ENCODE results near the gene SLC22A5. TPM values are rescaled to one million over a fixed set of nuclear protein-coding genes. Genes with fewer than 3 reads are reported as not detected.

SLC22A5 gene
- total RNA-seq, 2 experiments from 2014 or later: 2.8 to 3.6 TPM

DNA sequence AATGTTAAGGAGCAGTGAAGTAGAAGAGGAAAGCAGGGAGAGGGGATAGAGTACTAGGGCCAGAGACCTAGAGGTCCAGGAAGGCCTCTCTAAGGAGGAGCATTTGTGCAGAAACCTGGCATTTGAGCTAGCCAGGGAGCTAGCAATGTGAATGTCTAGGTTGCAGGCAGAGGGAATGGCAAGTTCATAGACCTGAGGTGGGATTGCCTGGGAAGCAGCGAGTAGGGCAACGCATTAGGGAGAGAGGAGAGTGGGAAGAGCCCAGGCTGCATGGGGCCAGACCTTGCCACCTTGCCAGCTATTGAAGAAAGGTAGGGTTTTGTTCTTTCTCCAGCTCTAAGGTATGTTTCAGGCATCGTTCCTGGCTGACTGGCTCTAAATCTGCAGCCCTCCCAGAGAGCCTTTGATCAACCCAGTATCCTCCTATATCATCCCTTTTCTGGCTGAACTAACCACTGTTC, 54.0 kb downstream of the SLC22A5 start:
- Mint-ChIP-seq H3K9me3 (no peaks in the 10 kb centered on the region), H3K4me3 (no peak overlapping the region), H3K27ac (peak overlapping the region; percentile 82), H3K36me3 (peaks cover 26% of the 10 kb centered on the region), H3K27me3 (no peaks in the 10 kb centered on the region), H3K4me1 (ENCODE audit: low read depth) (peaks cover 95% of the 10 kb centered on the region)
- DNase-seq: no peak
- CTCF ChIA-PET: interaction anchor here (1.0 to 5.0 kb wide), 6 partner anchors 13 to 78 kb away, joined by 3 to 33 read pairs (median 4); partner anchors contain the start of gene IRF1
- POLR2A ChIA-PET: interaction anchor here (1.4 to 11.3 kb wide), 6 partner anchors 14 to 73 kb away, joined by 4 to 361 read pairs (median 60); partner anchors contain the start of gene IRF1
- intact Hi-C loops (cut with micrococcal nuclease): loop anchor here (10.0 kb wide), 2 partner anchors 789 to 889 kb away; partner anchors contain the start of gene RAPGEF6

DNA sequence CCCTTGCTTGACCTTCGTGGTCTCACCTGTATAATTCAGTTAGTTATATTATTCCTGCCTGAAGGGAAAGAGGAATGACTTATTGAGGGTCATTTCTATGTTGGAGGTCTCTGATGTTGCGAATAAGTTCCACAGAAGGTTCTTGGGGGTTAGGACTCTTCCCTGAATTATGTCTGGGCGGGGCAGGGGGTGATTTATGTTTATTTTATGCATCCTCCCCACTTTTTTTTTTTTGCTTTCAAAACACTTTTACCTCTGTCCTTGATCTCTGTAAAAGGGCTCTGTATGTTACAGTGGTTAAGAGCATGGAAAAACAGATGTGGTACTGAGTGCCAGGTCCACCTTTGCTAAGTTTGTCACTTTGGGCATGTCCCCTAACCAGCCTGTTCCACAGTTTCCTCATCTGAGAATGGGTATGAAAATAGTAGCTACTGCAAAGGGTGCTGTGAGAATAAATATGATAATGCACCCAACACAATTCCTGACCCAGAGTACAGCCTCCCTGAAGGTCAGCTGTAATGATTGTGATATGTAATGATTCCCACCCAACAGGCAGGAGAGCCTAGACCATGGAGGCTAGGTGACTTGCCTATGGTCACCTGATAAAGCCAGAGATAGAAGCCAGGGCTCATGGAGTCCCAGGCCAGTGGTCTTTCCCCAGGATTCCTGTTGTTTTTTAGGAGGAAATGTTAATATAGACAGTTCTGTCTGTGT, 54.8 kb downstream of the SLC22A5 start:
- no peaks in the 10 kb centered on the region for H3K27me3 Mint-ChIP-seq
- POLR2A ChIA-PET: interaction anchor here (1.2 to 11.3 kb wide), 9 partner anchors 14 to 72 kb away, joined by 3 to 361 read pairs (median 49); partner anchors contain the start of gene IRF1
- no peak overlapping the region for H3K4me3 Mint-ChIP-seq
- intact Hi-C loops (cut with micrococcal nuclease): loop anchor here (2.0 to 10.0 kb wide), 3 partner anchors 326 to 890 kb away; partner anchors contain the start of gene RAPGEF6
- no peaks in the 10 kb centered on the region for H3K9me3 Mint-ChIP-seq
- CTCF ChIA-PET: interaction anchor here (3.1 to 5.1 kb wide), 5 partner anchors 14 to 77 kb away, joined by 14 to 53 read pairs (median 30); no protein-coding TSS in a partner anchor
- peaks cover 96% of the 10 kb centered on the region for H3K4me1 Mint-ChIP-seq (ENCODE audit: low read depth)
- DNase-seq: no peak
- H3K36me3 Mint-ChIP-seq: peaks cover 24% of the 10 kb centered on the region
- peak overlapping the region; percentile 73 for H3K27ac Mint-ChIP-seq

DNA sequence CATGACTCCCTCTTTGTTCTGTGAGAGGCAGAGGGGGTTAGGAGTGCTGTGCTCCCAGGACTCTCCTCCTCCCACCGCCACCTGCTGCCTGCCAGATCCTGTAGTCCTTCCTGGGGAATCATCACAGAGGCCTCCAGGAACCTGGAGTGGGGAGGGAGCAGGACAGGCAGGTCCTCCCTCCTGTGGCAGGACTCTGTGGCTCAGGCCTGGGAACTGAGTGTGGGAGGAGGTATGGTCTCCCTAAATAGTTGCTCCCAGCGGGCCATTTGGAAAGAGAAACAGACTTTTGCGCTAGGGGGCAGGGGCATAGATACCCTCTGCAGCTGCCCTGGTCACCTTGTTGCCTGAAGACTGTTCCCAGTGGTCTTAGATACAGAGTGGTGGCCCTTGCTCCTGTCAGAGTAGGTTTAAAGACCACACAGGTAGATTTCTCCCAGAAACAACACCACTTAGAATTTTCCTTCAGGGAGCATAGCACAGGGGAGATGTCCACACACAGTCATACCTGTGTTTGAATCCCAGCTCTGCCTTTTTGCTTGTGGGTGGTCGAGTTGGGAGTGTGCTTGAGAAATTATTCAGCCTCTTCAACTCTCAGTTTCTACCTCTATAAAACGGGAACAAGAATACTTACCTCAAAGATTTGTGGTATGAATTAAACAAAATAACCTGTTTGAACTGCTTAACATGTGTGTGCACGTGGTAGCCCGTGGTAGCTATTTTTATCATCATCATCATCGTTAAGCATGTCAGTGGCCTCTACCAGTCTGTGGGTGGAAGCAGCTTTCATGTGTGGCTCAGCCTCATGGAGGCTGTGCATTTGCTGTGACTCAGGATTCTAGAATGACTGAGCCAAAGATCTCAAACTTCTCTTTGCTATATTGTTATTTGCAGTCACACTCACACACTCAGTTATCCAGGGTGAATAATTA, 55.8 kb downstream of the SLC22A5 start:
- Mint-ChIP-seq H3K4me1 (ENCODE audit: low read depth) (peaks cover 96% of the 10 kb centered on the region), H3K36me3 (peaks cover 20% of the 10 kb centered on the region)
- intact Hi-C loops (cut with micrococcal nuclease): loop anchor here (1.0 to 10.0 kb wide), 10 partner anchors 10 to 890 kb away; partner anchors contain the start of genes IRF1 and RAPGEF6

DNA sequence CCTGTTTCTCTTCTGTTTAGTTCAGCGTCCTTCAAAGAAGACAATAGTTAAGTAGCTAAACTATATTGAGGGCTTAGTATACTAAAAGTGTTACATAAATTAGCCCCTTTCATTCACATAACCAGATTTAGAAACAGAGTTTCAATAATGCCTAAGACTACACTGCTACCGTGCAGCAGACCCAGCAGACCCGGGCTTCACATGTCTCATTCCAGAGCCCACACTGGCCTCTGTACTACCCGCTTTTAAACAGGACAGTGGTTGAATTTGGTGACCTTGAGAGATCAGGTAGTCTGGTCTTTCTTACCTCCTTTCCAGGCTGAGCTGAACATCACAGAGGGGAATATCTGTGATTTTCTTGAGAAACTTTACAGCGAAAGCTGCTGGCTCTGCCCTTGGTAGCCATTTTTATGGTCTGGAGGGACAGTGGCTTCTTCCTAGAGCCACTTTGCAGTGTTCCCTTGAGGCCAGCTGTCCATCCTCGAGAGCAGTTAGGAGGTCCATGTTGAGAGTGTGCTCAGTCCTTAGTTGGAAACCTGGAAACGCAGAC, 56.5 kb downstream of the SLC22A5 start:
- ChIA-PET POLR2A (interaction anchor here (1.0 to 11.3 kb wide), 16 partner anchors 9 to 132 kb away, joined by 3 to 361 read pairs (median 16); partner anchors contain the start of genes IRF1 and SLC22A4), CTCF (interaction anchor here (0.6 to 5.1 kb wide), 15 partner anchors 10 to 75 kb away, joined by 3 to 53 read pairs (median 21); partner anchors contain the start of gene IRF1)
- no peaks in the 10 kb centered on the region for H3K27me3 Mint-ChIP-seq
- peak overlapping the region; percentile 98 for H3K27ac Mint-ChIP-seq
- no peaks in the 10 kb centered on the region for H3K9me3 Mint-ChIP-seq
- peaks cover 18% of the 10 kb centered on the region for H3K36me3 Mint-ChIP-seq
- no peak for DNase-seq
- H3K4me1 Mint-ChIP-seq (ENCODE audit: low read depth): peaks cover 96% of the 10 kb centered on the region
- intact Hi-C loops (cut with micrococcal nuclease): loop anchor here (1.0 to 10.0 kb wide), 10 partner anchors 11 to 891 kb away; partner anchors contain the start of genes IRF1 and RAPGEF6
- peak overlapping the region; percentile 65 for H3K4me3 Mint-ChIP-seq

More for the DNA sequence above, 55.8 kb downstream of the SLC22A5 start:
- no peaks in the 10 kb centered on the region for H3K27me3 Mint-ChIP-seq
- H3K9me3 Mint-ChIP-seq: no peaks in the 10 kb centered on the region
- peak overlapping the region; percentile 98 for H3K27ac Mint-ChIP-seq
- peak; percentile 89 for DNase-seq
- ChIA-PET CTCF (interaction anchor here (0.9 to 5.1 kb wide), 13 partner anchors 9 to 76 kb away, joined by 3 to 53 read pairs (median 21); partner anchors contain the start of gene IRF1), POLR2A (interaction anchor here (1.1 to 11.3 kb wide), 14 partner anchors 9 to 71 kb away, joined by 3 to 361 read pairs (median 22); partner anchors contain the start of gene IRF1)
- peak overlapping the region; percentile 65 for H3K4me3 Mint-ChIP-seq

DNA sequence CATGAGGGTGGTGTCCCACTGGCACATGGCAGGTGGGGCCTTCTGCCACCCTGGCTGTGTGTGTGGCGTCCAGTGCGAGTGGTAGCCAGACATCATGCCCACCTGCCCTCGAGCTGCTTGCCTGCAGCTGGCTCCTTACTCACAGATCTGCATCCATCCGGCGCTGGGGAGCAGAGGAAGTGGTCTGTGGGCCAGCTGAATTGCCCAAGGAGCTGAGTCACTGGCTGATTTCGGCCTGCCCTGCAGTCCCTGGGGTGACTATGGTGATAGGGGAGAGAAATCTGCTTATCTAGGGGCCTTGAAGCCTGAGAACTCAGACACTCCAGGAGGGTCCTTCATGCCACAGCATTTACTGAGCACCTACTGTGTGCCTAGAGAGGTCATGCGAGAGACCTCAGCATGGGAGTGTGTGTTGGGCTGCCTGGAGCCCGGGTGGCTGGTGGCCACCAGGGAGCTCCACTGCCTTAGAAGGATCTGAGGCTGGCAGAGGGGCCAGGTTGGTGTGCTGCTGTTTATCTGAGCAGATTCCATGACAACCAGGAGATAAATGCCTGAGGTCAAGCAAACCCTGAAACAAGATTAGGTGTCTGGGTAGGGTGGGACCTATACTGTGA, 57.1 kb downstream of the SLC22A5 start:
- Mint-ChIP-seq H3K9me3 (no peaks in the 10 kb centered on the region), H3K27me3 (no peaks in the 10 kb centered on the region), H3K4me1 (ENCODE audit: low read depth) (peaks cover 96% of the 10 kb centered on the region), H3K36me3 (peaks cover 15% of the 10 kb centered on the region), H3K27ac (peak overlapping the region; percentile 98), H3K4me3 (peak overlapping the region; percentile 65)
- intact Hi-C loops (cut with micrococcal nuclease): loop anchor here (10.0 kb wide), 2 partner anchors 792 to 892 kb away; partner anchors contain the start of gene RAPGEF6
- CTCF ChIA-PET: interaction anchor here (0.6 to 5.1 kb wide), 16 partner anchors 11 to 75 kb away, joined by 3 to 53 read pairs (median 18); partner anchors contain the start of gene IRF1
- peak; percentile 91 for DNase-seq
- POLR2A ChIA-PET: interaction anchor here (0.6 to 11.3 kb wide), 14 partner anchors 10 to 642 kb away, joined by 3 to 361 read pairs (median 22); partner anchors contain the start of genes IRF1 and SLC22A4

DNA sequence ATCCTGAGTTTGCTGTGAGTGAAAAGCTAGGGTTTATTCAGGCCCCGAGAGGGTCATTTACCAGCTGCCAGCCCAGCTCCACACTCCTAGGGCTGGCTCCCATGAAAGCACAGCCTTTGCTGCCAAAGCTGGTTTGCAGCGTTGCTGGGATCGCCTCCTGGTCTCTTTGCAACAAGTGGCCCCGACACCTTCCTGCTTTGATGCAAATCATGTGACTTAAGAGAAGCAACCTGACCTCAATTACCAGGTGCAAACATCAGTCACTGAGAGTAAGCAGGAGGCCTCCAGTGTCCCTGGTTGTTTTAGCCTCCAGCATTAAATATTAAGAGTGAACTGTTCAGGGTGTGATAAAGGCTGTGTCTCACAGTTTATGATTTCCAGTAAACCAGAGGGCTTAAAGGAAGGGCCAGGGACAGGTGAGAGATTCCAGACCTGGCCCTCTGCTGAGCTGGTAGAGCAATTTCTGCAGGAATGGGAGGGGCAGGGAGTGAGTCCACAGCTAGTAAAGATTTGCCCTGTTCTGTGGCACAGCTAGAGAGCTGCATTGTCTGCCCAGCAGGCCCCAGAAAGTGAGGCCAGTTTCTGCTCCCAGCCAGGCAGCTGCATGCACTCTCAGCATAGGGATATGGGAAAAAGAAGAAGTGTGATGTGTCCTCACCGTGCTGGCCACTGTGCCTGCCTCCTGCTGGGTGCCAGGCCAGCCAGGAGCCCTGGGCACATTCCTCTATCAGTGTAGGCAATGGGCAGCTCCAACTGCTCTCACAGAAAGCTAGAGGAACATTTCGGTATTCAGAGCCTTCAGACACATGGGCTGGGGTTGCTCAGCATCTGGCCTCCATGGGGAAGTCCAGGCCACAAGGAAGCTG, 58.0 kb downstream of the SLC22A5 start:
- H3K4me1 Mint-ChIP-seq (ENCODE audit: low read depth): peaks cover 100% of the 10 kb centered on the region
- peak; percentile 79 for DNase-seq
- POLR2A ChIA-PET: interaction anchor here (0.6 to 11.3 kb wide), 13 partner anchors 10 to 641 kb away, joined by 3 to 361 read pairs (median 25); partner anchors contain the start of genes IRF1 and SLC22A4
- intact Hi-C loops (cut with micrococcal nuclease): loop anchor here (10.0 kb wide), 2 partner anchors 793 to 893 kb away; partner anchors contain the start of gene RAPGEF6
- H3K36me3 Mint-ChIP-seq: peaks cover 13% of the 10 kb centered on the region
- no peaks in the 10 kb centered on the region for H3K9me3 Mint-ChIP-seq
- CTCF ChIA-PET: interaction anchor here (0.7 to 5.1 kb wide), 15 partner anchors 11 to 73 kb away, joined by 3 to 53 read pairs (median 14); partner anchors contain the start of gene IRF1
- peak overlapping the region; percentile 65 for H3K4me3 Mint-ChIP-seq
- no peaks in the 10 kb centered on the region for H3K27me3 Mint-ChIP-seq
- peak overlapping the region; percentile 98 for H3K27ac Mint-ChIP-seq

DNA sequence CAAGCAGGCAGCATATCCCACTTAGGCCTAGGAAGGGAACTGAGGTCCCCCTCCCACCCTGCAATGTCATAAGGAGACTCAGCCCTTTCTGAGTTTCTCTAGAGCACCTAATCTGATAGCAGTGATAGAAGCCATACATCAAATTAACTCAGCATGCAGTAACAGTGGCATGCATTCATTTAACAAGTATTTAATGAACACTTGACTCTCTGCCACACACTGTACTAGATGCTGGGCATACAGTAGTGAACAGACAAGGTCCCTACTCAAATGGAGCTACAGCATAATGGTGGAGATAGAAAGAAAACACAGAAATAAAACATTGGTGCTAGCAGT, 58.6 kb downstream of the SLC22A5 start:
- intact Hi-C loops (cut with micrococcal nuclease): loop anchor here (10.0 kb wide), 2 partner anchors 793 to 893 kb away; partner anchors contain the start of gene RAPGEF6
- no peak for DNase-seq
- H3K9me3 Mint-ChIP-seq: no peaks in the 10 kb centered on the region
- no peaks in the 10 kb centered on the region for H3K27me3 Mint-ChIP-seq
- peak overlapping the region; percentile 98 for H3K27ac Mint-ChIP-seq
- H3K4me3 Mint-ChIP-seq: peak overlapping the region; percentile 65
- peaks cover 8% of the 10 kb centered on the region for H3K36me3 Mint-ChIP-seq
- H3K4me1 Mint-ChIP-seq (ENCODE audit: low read depth): peaks cover 100% of the 10 kb centered on the region
- POLR2A ChIA-PET: interaction anchor here (0.9 to 11.3 kb wide), 8 partner anchors 10 to 57 kb away, joined by 3 to 361 read pairs (median 43); partner anchors contain the start of gene IRF1
- CTCF ChIA-PET: interaction anchor here (0.7 to 5.1 kb wide), 8 partner anchors 11 to 73 kb away, joined by 3 to 53 read pairs (median 6); no protein-coding TSS in a partner anchor

DNA sequence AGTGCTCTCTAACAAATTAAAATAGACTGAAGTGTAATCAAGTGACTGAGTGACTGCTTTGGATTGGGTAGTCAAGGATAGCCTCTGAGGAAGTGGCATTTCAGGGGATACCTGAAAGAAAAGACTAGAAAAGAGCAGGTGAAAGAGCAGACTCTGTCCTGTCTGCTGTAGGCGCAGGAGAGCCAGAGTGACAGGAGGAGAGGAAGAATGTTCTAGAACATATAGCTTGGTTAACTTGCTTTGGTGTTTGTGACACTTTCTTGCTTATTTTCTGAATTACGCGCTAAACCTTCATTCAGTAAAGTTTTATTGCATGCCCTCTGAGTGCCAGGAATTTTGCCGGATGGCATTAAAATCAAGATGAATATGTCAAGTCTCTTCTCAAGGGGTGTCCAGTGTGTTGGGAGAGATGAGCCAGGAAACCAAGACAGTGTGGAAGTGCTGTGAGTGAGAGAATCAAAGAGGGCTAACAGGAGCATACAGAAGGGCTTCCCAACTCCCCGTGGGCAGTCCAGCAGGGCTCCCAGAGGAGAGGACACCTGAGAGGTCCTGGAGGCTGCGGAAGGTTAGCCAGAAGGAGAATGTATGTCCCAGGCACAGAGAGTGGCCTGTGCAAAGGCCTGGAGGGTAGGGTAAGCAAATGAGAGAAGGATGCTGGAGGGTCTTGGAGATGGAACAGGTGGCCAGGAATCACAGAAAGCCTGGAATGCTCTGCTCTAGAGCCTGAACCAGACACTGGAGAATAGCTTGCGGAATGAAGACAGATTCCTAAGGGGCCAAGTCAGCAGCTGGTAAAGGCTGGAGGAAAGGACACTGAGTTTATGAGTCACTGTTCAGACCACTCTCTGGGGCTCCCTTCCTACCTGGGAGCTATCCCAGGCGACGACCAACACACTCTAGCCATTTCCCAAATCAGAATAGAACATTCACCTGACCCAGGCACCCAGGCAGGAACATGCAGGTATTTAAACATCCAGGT, 59.3 kb downstream of the SLC22A5 start:
- intact Hi-C loops (cut with micrococcal nuclease): loop anchor here (10.0 kb wide), 2 partner anchors 794 to 894 kb away; partner anchors contain the start of gene RAPGEF6
- ChIA-PET CTCF (interaction anchor here (1.1 to 5.1 kb wide), 7 partner anchors 8 to 72 kb away, joined by 3 to 53 read pairs (median 8); no protein-coding TSS in a partner anchor), POLR2A (interaction anchor here (0.9 to 11.3 kb wide), 7 partner anchors 9 to 56 kb away, joined by 3 to 361 read pairs (median 49); partner anchors contain the start of gene IRF1)
- no peak for DNase-seq
- H3K36me3 Mint-ChIP-seq: peaks cover 6% of the 10 kb centered on the region
- no peaks in the 10 kb centered on the region for H3K9me3 Mint-ChIP-seq
- peak overlapping the region; percentile 98 for H3K27ac Mint-ChIP-seq
- peaks cover 95% of the 10 kb centered on the region for H3K4me1 Mint-ChIP-seq (ENCODE audit: low read depth)
- H3K4me3 Mint-ChIP-seq: no peak overlapping the region
- no peaks in the 10 kb centered on the region for H3K27me3 Mint-ChIP-seq
